Measurements from ENCODE around the gene EFCAB14.
"Not testable (repeated sequence)": the region's sequence is repeated elsewhere in the genome, so short reads cannot be mapped to it uniquely, and the experiment has no call there.

EFCAB14 gene

DNA sequence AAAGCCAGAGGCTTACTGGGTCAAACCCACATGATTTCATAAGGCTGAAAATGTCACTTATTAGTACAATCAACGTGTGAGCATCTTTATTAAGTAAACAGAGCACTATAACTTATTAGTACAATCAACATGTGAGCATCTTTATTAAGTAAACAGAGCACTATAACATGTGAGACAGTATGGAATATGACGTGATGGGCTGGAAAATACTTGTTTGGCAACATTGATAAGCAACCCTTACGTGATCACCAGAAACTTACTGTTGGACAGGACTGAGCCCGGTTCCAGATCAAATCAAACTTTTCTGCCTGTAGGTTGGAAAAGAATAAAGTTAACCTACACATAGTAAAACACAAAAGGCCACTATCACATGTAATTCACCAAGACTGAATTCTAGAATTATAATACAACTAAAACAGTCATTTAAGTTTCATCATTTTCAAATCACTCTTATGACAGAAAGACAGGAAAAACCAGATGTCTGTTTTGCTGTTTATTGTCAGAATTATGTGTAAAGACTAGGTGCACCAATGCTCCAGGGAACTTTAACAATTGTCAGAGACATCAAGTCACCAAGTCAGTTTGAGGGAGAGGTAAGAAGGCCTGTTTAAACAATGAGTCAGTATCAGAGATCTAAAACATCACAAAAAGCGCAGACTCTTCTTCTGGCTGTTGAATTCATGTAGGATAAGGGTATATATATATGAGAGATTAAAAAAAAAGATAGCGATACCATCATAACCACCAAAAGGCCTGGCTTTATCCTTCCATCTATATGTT, 66.4 kb downstream of the EFCAB14 start:
- no peak overlapping the region for H3K4me2 ChIP-seq (ENCODE audit: low read length)
- no peaks in the 10 kb centered on the region for H3F3A ChIP-seq (ENCODE audit: insufficient read depth, low read length)
- no peaks in the 10 kb centered on the region for H3K4me1 ChIP-seq (ENCODE audit: insufficient read depth, low read length, severe bottlenecking)
- H3K27me3 ChIP-seq (ENCODE audit: insufficient read depth, low read length), result no peaks in the 10 kb centered on the region
- no peak overlapping the region for H3K27ac ChIP-seq (ENCODE audit: low read depth, low read length, poor library complexity, severe bottlenecking)
- peaks cover 9% of the 10 kb centered on the region; the same call in 1 of the 2 replicates for H3K9me3 ChIP-seq (ENCODE audit: low read length)
- no peaks in the 10 kb centered on the region for H4K20me1 ChIP-seq (ENCODE audit: insufficient read depth, low read length)
- H3K9me2 ChIP-seq (ENCODE audit: low read depth, low read length), result no peaks in the 10 kb centered on the region
- TF ChIP-seq EZH2 (IDR thresholded peaks at IDR 0.05; ENCODE audit: borderline replicate concordance, low read length), result no peak
- TF ChIP-seq, protein P1, sequence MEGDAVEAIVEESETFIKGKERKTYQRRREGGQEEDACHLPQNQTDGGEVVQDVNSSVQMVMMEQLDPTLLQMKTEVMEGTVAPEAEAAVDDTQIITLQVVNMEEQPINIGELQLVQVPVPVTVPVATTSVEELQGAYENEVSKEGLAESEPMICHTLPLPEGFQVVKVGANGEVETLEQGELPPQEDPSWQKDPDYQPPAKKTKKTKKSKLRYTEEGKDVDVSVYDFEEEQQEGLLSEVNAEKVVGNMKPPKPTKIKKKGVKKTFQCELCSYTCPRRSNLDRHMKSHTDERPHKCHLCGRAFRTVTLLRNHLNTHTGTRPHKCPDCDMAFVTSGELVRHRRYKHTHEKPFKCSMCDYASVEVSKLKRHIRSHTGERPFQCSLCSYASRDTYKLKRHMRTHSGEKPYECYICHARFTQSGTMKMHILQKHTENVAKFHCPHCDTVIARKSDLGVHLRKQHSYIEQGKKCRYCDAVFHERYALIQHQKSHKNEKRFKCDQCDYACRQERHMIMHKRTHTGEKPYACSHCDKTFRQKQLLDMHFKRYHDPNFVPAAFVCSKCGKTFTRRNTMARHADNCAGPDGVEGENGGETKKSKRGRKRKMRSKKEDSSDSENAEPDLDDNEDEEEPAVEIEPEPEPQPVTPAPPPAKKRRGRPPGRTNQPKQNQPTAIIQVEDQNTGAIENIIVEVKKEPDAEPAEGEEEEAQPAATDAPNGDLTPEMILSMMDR (IDR thresholded peaks at IDR 0.05; ENCODE audit: low read length), result no peak
- no peaks in the 10 kb centered on the region for H3K79me2 ChIP-seq (ENCODE audit: insufficient read depth, low read length)
- H3K36me3 ChIP-seq (ENCODE audit: insufficient read depth, low read length), result peaks cover 52% of the 10 kb centered on the region
- no peak overlapping the region for H3K9ac ChIP-seq (ENCODE audit: low read length)
- no peak overlapping the region for H3K4me3 ChIP-seq (ENCODE audit: low read depth, low read length, poor library complexity, severe bottlenecking)
- H2AFZ ChIP-seq (ENCODE audit: low read length), result no peak overlapping the region

DNA sequence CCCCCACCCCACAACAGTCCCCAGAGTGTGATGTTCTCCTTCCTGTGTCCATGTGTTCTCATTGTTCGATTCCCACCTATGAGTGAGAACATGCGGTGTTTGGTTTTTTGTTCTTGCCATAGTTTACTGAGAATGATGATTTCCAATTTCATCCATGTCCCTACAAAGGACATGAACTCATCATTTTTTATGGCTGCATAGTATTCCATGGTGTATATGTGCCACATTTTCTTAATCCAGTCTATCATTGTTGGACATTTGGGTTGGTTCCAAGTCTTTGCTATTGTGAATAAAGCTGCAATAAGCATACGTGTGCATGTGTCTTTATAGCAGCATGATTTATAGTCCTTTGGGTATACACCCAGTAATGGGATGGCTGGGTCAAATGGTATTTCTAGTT, 67.8 kb downstream of the EFCAB14 start:
- H3K4me2 ChIP-seq (ENCODE audit: low read length); H3F3A ChIP-seq (ENCODE audit: insufficient read depth, low read length); H2AFZ ChIP-seq (ENCODE audit: low read length); H3K27ac ChIP-seq (ENCODE audit: low read depth, low read length, poor library complexity, severe bottlenecking); H3K79me2 ChIP-seq (ENCODE audit: insufficient read depth, low read length); H3K4me3 ChIP-seq (ENCODE audit: low read depth, low read length, poor library complexity, severe bottlenecking); H3K9me2 ChIP-seq (ENCODE audit: low read depth, low read length); H3K9ac ChIP-seq (ENCODE audit: low read length); H4K20me1 ChIP-seq (ENCODE audit: insufficient read depth, low read length); H3K27me3 ChIP-seq (ENCODE audit: insufficient read depth, low read length); H3K9me3 ChIP-seq (ENCODE audit: low read length); H3K4me1 ChIP-seq (ENCODE audit: insufficient read depth, low read length, severe bottlenecking): not testable (repeated sequence)
- H3K36me3 ChIP-seq (ENCODE audit: insufficient read depth, low read length), result peaks cover 43% of the 10 kb centered on the region

DNA sequence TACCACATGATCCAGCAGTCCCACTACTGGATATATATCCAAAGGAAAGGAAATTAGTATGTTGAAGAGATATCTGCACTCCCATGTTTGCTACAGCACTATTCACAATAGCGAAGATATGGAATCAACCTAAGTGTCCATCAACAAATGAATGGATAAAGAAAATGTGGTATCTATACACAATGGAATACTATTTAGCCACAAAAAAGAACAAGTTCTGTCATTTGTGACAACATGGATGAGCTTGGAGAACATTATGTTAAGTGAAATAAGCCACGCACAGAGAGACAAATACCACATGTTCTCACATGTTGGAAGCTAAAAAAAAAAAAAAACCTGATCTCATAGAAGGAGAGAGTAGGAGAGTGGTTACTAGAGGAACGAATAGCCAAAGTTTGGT, 68.4 kb downstream of the EFCAB14 start:
- H3K9me2 ChIP-seq (ENCODE audit: low read depth, low read length), result no peaks in the 10 kb centered on the region
- H3K79me2 ChIP-seq (ENCODE audit: insufficient read depth, low read length), result no peaks in the 10 kb centered on the region
- H3K4me3 ChIP-seq (ENCODE audit: low read depth, low read length, poor library complexity, severe bottlenecking), result no peak overlapping the region
- no peak overlapping the region for H3K9ac ChIP-seq (ENCODE audit: low read length)
- H4K20me1 ChIP-seq (ENCODE audit: insufficient read depth, low read length), result no peaks in the 10 kb centered on the region
- peaks cover 9% of the 10 kb centered on the region; the same call in 1 of the 2 replicates for H3K9me3 ChIP-seq (ENCODE audit: low read length)
- TF ChIP-seq EZH2 (IDR thresholded peaks at IDR 0.05; ENCODE audit: borderline replicate concordance, low read length), result no peak
- TF ChIP-seq, protein P1 (IDR thresholded peaks at IDR 0.05; ENCODE audit: low read length), result no peak
- peaks cover 36% of the 10 kb centered on the region for H3K36me3 ChIP-seq (ENCODE audit: insufficient read depth, low read length)
- no peak overlapping the region for H2AFZ ChIP-seq (ENCODE audit: low read length)
- no peak overlapping the region for H3K4me2 ChIP-seq (ENCODE audit: low read length)
- H3F3A ChIP-seq (ENCODE audit: insufficient read depth, low read length), result peaks cover 3% of the 10 kb centered on the region; the same call in 1 of the 2 replicates
- H3K27me3 ChIP-seq (ENCODE audit: insufficient read depth, low read length), result no peaks in the 10 kb centered on the region
- no peak overlapping the region for H3K27ac ChIP-seq (ENCODE audit: low read depth, low read length, poor library complexity, severe bottlenecking)
- H3K4me1 ChIP-seq (ENCODE audit: insufficient read depth, low read length, severe bottlenecking), result no peaks in the 10 kb centered on the region

DNA sequence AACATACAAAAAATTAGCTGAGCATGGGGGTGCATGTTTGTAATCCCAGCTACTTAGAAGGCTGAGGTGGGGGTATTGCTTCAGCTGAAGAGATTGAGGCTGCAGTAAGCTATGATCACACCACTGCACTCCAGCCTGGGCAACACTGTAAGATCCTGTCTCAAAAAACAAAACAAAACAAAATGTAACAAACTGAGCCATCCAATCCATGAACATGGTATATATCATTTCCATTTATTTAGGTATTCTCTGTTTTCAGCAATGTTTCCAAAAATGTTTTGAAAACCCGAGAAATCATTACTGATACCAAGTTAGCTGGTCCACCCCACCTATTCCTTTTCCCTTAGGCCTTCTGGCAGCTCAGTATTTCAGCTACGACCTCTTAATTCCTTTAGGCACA, 69.2 kb downstream of the EFCAB14 start:
- Histone ChIP-seq H3K36me3 (ENCODE audit: insufficient read depth, low read length) (peaks cover 30% of the 10 kb centered on the region), H3K79me2 (ENCODE audit: insufficient read depth, low read length) (no peaks in the 10 kb centered on the region)
- TF ChIP-seq, protein P1 (IDR thresholded peaks at IDR 0.05; ENCODE audit: low read length), result no peak
- no peak for TF ChIP-seq EZH2 (IDR thresholded peaks at IDR 0.05; ENCODE audit: borderline replicate concordance, low read length)

More for the DNA sequence above, 69.2 kb downstream of the EFCAB14 start:
- H3K4me3 ChIP-seq (ENCODE audit: low read depth, low read length, poor library complexity, severe bottlenecking), result no peak overlapping the region
- peaks cover 9% of the 10 kb centered on the region; the same call in 1 of the 2 replicates for H3K9me3 ChIP-seq (ENCODE audit: low read length)
- peaks cover 3% of the 10 kb centered on the region; the same call in 1 of the 2 replicates for H3F3A ChIP-seq (ENCODE audit: insufficient read depth, low read length)
- no peak overlapping the region for H3K27ac ChIP-seq (ENCODE audit: low read depth, low read length, poor library complexity, severe bottlenecking)
- H2AFZ ChIP-seq (ENCODE audit: low read length), result no peak overlapping the region
- no peak overlapping the region for H3K9ac ChIP-seq (ENCODE audit: low read length)
- H4K20me1 ChIP-seq (ENCODE audit: insufficient read depth, low read length), result no peaks in the 10 kb centered on the region
- no peak overlapping the region for H3K4me2 ChIP-seq (ENCODE audit: low read length)
- H3K27me3 ChIP-seq (ENCODE audit: insufficient read depth, low read length), result no peaks in the 10 kb centered on the region
- no peaks in the 10 kb centered on the region for H3K9me2 ChIP-seq (ENCODE audit: low read depth, low read length)
- no peaks in the 10 kb centered on the region for H3K4me1 ChIP-seq (ENCODE audit: insufficient read depth, low read length, severe bottlenecking)

Data from OCI-LY1 (cell line).